ENCODE measurements around the gene DTX4. TPM values are rescaled to one million over a fixed set of nuclear protein-coding genes. Genes with fewer than 3 reads are reported as not detected.
A peak's percentile ranks its signal among the peaks of the same experiment; 100 is the strongest.

The DTX4 gene
- total RNA-seq, 1 experiment from 2014 or later, result 26.3 TPM

- Histone ChIP-seq H3K36me3 (peaks cover 75% of the 10 kb centered on the region), H3K27ac (no peak overlapping the region), H3K27me3 (no peaks in the 10 kb centered on the region), H3K4me1 (peaks cover 15% of the 10 kb centered on the region), H3K9me3 (replicated peaks) (no peaks in the 10 kb centered on the region), H3K4me3 (no peak overlapping the region)
- DNase-seq, result no peak
Observed at GRCh38 chr11:59192446-59193020, 20.6 kb downstream of the DTX4 start.

- Histone ChIP-seq H3K36me3 (peaks cover 74% of the 10 kb centered on the region), H3K27ac (no peak overlapping the region), H3K9me3 (replicated peaks) (no peaks in the 10 kb centered on the region), H3K27me3 (no peaks in the 10 kb centered on the region), H3K4me1 (peaks cover 15% of the 10 kb centered on the region; the same call in 1 of the 2 replicates), H3K4me3 (no peak overlapping the region)
- no peak for DNase-seq
Observed at GRCh38 chr11:59193587-59194130, 21.7 kb downstream of the DTX4 start.

GRCh38 chr11:59195586-59195985, 23.7 kb downstream of the DTX4 start:
- H3K36me3 ChIP-seq, result peaks cover 74% of the 10 kb centered on the region
- H3K27ac ChIP-seq, result no peak overlapping the region
- no peak for DNase-seq
- peaks cover 14% of the 10 kb centered on the region; the same call in 1 of the 2 replicates for H3K4me1 ChIP-seq
- no peak overlapping the region for H3K4me3 ChIP-seq
- no peaks in the 10 kb centered on the region for H3K27me3 ChIP-seq
- no peaks in the 10 kb centered on the region for H3K9me3 ChIP-seq (replicated peaks)

GRCh38 chr11:59196777-59197176, 24.8 kb downstream of the DTX4 start:
- Histone ChIP-seq H3K4me1 (peaks cover 14% of the 10 kb centered on the region; the same call in 1 of the 2 replicates), H3K9me3 (replicated peaks) (no peaks in the 10 kb centered on the region), H3K27ac (no peak overlapping the region), H3K36me3 (peaks cover 66% of the 10 kb centered on the region), H3K27me3 (no peaks in the 10 kb centered on the region), H3K4me3 (no peak overlapping the region)
- no peak for DNase-seq

- H3K4me1 ChIP-seq, result peaks cover 14% of the 10 kb centered on the region; the same call in 1 of the 2 replicates
- H3K4me3 ChIP-seq, result no peak overlapping the region
- DNase-seq, result peak; percentile 84 to 88
- no peaks in the 10 kb centered on the region for H3K27me3 ChIP-seq
- H3K36me3 ChIP-seq, result peaks cover 54% of the 10 kb centered on the region
- peak overlapping the region; percentile 20; the same call in 1 of the 2 replicates for H3K27ac ChIP-seq
- H3K9me3 ChIP-seq (replicated peaks), result no peaks in the 10 kb centered on the region
Observed at GRCh38 chr11:59197991-59198390, 26.1 kb downstream of the DTX4 start.

- H3K36me3 ChIP-seq, result peaks cover 48% of the 10 kb centered on the region
- no peaks in the 10 kb centered on the region for H3K9me3 ChIP-seq (replicated peaks)
- H3K4me1 ChIP-seq, result peaks cover 14% of the 10 kb centered on the region; the same call in 1 of the 2 replicates
- peak overlapping the region; percentile 20; the same call in 1 of the 2 replicates for H3K27ac ChIP-seq
- no peak overlapping the region for H3K4me3 ChIP-seq
- H3K27me3 ChIP-seq, result no peaks in the 10 kb centered on the region
- DNase-seq, result no peak
Observed at GRCh38 chr11:59198726-59199125, 26.8 kb downstream of the DTX4 start.

- Histone ChIP-seq H3K27ac (no peak overlapping the region), H3K36me3 (peaks cover 39% of the 10 kb centered on the region)
Observed at GRCh38 chr11:59199546-59200422, 27.9 kb downstream of the DTX4 start.

GRCh38 chr11:59200423-59200746, 28.5 kb downstream of the DTX4 start:
- H3K4me3 ChIP-seq, result no peak overlapping the region
- DNase-seq, result no peak
- no peaks in the 10 kb centered on the region for H3K9me3 ChIP-seq (replicated peaks)
- H3K4me1 ChIP-seq, result peaks cover 14% of the 10 kb centered on the region; the same call in 1 of the 2 replicates
- peaks cover 39% of the 10 kb centered on the region for H3K36me3 ChIP-seq
- H3K27ac ChIP-seq, result no peak overlapping the region
- H3K27me3 ChIP-seq, result no peaks in the 10 kb centered on the region

More at GRCh38 chr11:59199546-59200422, 27.9 kb downstream of the DTX4 start:
- H3K4me3 ChIP-seq, result no peak overlapping the region
- H3K27me3 ChIP-seq, result no peaks in the 10 kb centered on the region
- H3K4me1 ChIP-seq, result peaks cover 14% of the 10 kb centered on the region; the same call in 1 of the 2 replicates
- DNase-seq, result no peak
- H3K9me3 ChIP-seq (replicated peaks), result no peaks in the 10 kb centered on the region

GRCh38 chr11:59201353-59201752, 29.4 kb downstream of the DTX4 start:
- no peak overlapping the region for H3K4me3 ChIP-seq
- H3K9me3 ChIP-seq (replicated peaks), result no peaks in the 10 kb centered on the region
- H3K4me1 ChIP-seq, result peaks cover 14% of the 10 kb centered on the region; the same call in 1 of the 2 replicates
- H3K27me3 ChIP-seq, result no peaks in the 10 kb centered on the region
- peaks cover 30% of the 10 kb centered on the region for H3K36me3 ChIP-seq
- no peak overlapping the region for H3K27ac ChIP-seq
- DNase-seq, result no peak

- DNase-seq, result no peak
- Histone ChIP-seq H3K27me3 (no peaks in the 10 kb centered on the region), H3K36me3 (peaks cover 17% of the 10 kb centered on the region), H3K4me1 (no peaks in the 10 kb centered on the region), H3K27ac (no peak overlapping the region), H3K4me3 (no peak overlapping the region), H3K9me3 (replicated peaks) (no peaks in the 10 kb centered on the region)
Observed at GRCh38 chr11:59204746-59205145, 32.8 kb downstream of the DTX4 start.

- H3K9me3 ChIP-seq (replicated peaks), result no peaks in the 10 kb centered on the region
Observed at GRCh38 chr11:59205648-59206047, 33.7 kb downstream of the DTX4 start.

GRCh38 chr11:59206635-59207034, 34.7 kb downstream of the DTX4 start:
- H3K9me3 ChIP-seq (replicated peaks), result no peaks in the 10 kb centered on the region
- DNase-seq, result peak; percentile 27 to 54
- no peak overlapping the region for H3K27ac ChIP-seq
- H3K4me3 ChIP-seq, result no peak overlapping the region
- H3K4me1 ChIP-seq, result no peaks in the 10 kb centered on the region
- peaks cover 10% of the 10 kb centered on the region; the same call in 1 of the 2 replicates for H3K36me3 ChIP-seq
- H3K27me3 ChIP-seq, result no peaks in the 10 kb centered on the region

More at GRCh38 chr11:59205648-59206047, 33.7 kb downstream of the DTX4 start:
- no peaks in the 10 kb centered on the region for H3K27me3 ChIP-seq
- no peak for DNase-seq
- no peak overlapping the region for H3K4me3 ChIP-seq
- H3K36me3 ChIP-seq, result peaks cover 13% of the 10 kb centered on the region
- no peak overlapping the region for H3K27ac ChIP-seq
- no peaks in the 10 kb centered on the region for H3K4me1 ChIP-seq

- Histone ChIP-seq H3K4me3 (no peak overlapping the region), H3K27me3 (no peaks in the 10 kb centered on the region), H3K36me3 (peaks cover 10% of the 10 kb centered on the region; the same call in 1 of the 2 replicates), H3K9me3 (replicated peaks) (no peaks in the 10 kb centered on the region), H3K4me1 (no peaks in the 10 kb centered on the region), H3K27ac (no peak overlapping the region)
- DNase-seq, result peak; percentile 30 to 64
Observed at GRCh38 chr11:59207988-59208451, 36.1 kb downstream of the DTX4 start.

- no peak for DNase-seq
- no peak overlapping the region for H3K4me3 ChIP-seq
- H3K36me3 ChIP-seq, result peaks cover 10% of the 10 kb centered on the region; the same call in 1 of the 2 replicates
- no peaks in the 10 kb centered on the region for H3K9me3 ChIP-seq (replicated peaks)
- H3K27ac ChIP-seq, result no peak overlapping the region
- H3K27me3 ChIP-seq, result no peaks in the 10 kb centered on the region
- no peaks in the 10 kb centered on the region for H3K4me1 ChIP-seq
Observed at GRCh38 chr11:59208956-59209355, 37.0 kb downstream of the DTX4 start.

GRCh38 chr11:59212222-59212621, 40.3 kb downstream of the DTX4 start:
- Histone ChIP-seq H3K27me3 (no peaks in the 10 kb centered on the region), H3K4me1 (no peaks in the 10 kb centered on the region), H3K9me3 (replicated peaks) (no peaks in the 10 kb centered on the region), H3K27ac (no peak overlapping the region), H3K4me3 (no peak overlapping the region), H3K36me3 (0 out of 2 replicates have a peak, but pooled peaks cover 4% of the 10 kb centered on the region)
- no peak for DNase-seq
